SU-DHL-6 (cell line): ENCODE data around the gene TMC3.

Source experiments
- H2AFZ ChIP-seq: fragments of 200-600 bp; sonication (generic); 2 replicates; pipeline ENCODE4 v1.6.1; 2014; ENCODE audit warnings: low read depth, mild to moderate bottlenecking, moderate library complexity, mixed read lengths, antibody characterized with exemption, low read length; ENCODE audit not compliant: severe bottlenecking
- H3F3A ChIP-seq: fragments of 200-600 bp; shearing (Covaris generic); 2 replicates; pipeline ENCODE4 v1.6.0; 2016; ENCODE audit warnings: antibody characterized with exemption, mild to moderate bottlenecking; ENCODE audit not compliant: insufficient read depth
- H3K27ac ChIP-seq: fragments of 200-600 bp; sonication (generic); 2 replicates; pipeline ENCODE4 v1.5.1; 2016; ENCODE audit warnings: low read depth, mild to moderate bottlenecking, low read length, moderate library complexity, mixed read lengths
- H3K27me3 ChIP-seq: fragments of 200-600 bp; sonication (generic), shearing (Covaris generic); 2 replicates; pipeline ENCODE4 v1.6.0; 2014; ENCODE audit warnings: mild to moderate bottlenecking, low read length
- H3K36me3 ChIP-seq: fragments of 200-600 bp; sonication (generic); 2 replicates; pipeline ENCODE4 v1.6.1; 2014; ENCODE audit warnings: mild to moderate bottlenecking, low read length, mixed read lengths
- H3K4me2 ChIP-seq: fragments of 300-600, 200-600 bp; shearing (Covaris generic), sonication (generic); 2 replicates; pipeline ENCODE4 v1.6.0; 2014; ENCODE audit warnings: low read length, low read depth, mild to moderate bottlenecking; ENCODE audit not compliant: poor library complexity, severe bottlenecking
- H3K4me3 ChIP-seq: fragments of 200-600 bp; sonication (generic); 2 replicates; pipeline ENCODE4 v1.5.1; 2014; ENCODE audit warnings: antibody characterized with exemption, low read length, mild to moderate bottlenecking, mixed read lengths; ENCODE audit not compliant: insufficient read depth, poor library complexity, severe bottlenecking
- H3K79me2 ChIP-seq: fragments of 200-600 bp; sonication (generic); 2 replicates; pipeline ENCODE4 v1.6.1; 2014; ENCODE audit warnings: mild to moderate bottlenecking, low read length, moderate library complexity; ENCODE audit not compliant: insufficient read depth
- H3K9ac ChIP-seq: fragments of 200-600 bp; sonication (generic); 2 replicates; pipeline ENCODE4 v1.7.0; 2014; ENCODE audit warnings: mild to moderate bottlenecking, low read length
- H3K9me2 ChIP-seq: fragments of 200-600 bp; sonication (generic); replicated peaks from 2 replicates; pipeline ENCODE4 v1.6.1; 2014; ENCODE audit warnings: low read length; ENCODE audit not compliant: insufficient read depth
- H3K9me3 ChIP-seq: fragments of 200-600 bp; sonication (generic); 2 replicates; pipeline ENCODE4 v1.6.1; 2014; ENCODE audit warnings: low read length, mixed read lengths; ENCODE audit not compliant: insufficient read depth
- H4K20me1 ChIP-seq: fragments of 200-600 bp; sonication (generic); 2 replicates; pipeline ENCODE4 v1.6.1; 2014; ENCODE audit warnings: low read depth, mild to moderate bottlenecking, antibody characterized with exemption, low read length, moderate library complexity, mixed read lengths
- EZH2phosphoT487 ChIP-seq: fragments of 200-600 bp; sonication (generic), shearing (Covaris generic); conservative IDR thresholded peaks from 2 replicates; pipeline ENCODE4 v1.6.1; 2018; ENCODE audit warnings: mild to moderate bottlenecking, antibody characterized with exemption, low read length, moderate library complexity, mixed read lengths
- TF ChIP-seq, protein P1 (sequence below): fragments of 200-600 bp; sonication (generic); IDR thresholded peaks from one replicate; pipeline ENCODE4 v1.5.1; 2017; ENCODE audit warnings: antibody characterized with exemption, mild to moderate bottlenecking, low read length, moderate library complexity; ENCODE audit not compliant: insufficient read depth, poor library complexity, severe bottlenecking

TMC3 gene

DNA sequence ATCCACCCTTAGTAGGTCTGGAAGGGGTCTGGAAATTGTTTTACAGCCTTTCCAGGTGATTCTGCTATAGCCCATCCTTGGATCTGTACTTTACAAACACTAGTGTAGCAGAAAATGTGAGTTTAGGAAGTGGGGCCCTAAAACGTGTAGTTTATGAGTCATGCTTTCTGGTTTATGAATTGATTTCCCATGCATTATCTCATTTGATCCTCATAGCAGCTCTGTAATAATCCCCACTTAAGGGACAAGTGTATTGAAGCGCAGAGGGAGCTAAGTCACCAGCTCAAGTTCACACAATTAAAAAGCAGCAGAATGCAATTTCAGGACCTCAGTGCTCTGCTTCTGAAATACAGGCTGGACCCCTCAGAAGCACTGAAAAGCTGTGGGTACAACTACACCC is 27.4 kb downstream of the TMC3 start:
- Histone ChIP-seq H3K79me2 (no peaks in the 10 kb centered on the region), H3K9ac (no peak overlapping the region), H3F3A (no peaks in the 10 kb centered on the region), H3K9me3 (no peaks in the 10 kb centered on the region), H3K36me3 (no peaks in the 10 kb centered on the region), H4K20me1 (no peaks in the 10 kb centered on the region), H3K4me2 (no peak overlapping the region), H2AFZ (no peak overlapping the region), H3K9me2 (no peaks in the 10 kb centered on the region), H3K27ac (no peak overlapping the region), H3K4me3 (no peak overlapping the region), H3K27me3 (no peaks in the 10 kb centered on the region)
- TF ChIP-seq EZH2phosphoT487, result no peak
- TF ChIP-seq, protein P1, sequence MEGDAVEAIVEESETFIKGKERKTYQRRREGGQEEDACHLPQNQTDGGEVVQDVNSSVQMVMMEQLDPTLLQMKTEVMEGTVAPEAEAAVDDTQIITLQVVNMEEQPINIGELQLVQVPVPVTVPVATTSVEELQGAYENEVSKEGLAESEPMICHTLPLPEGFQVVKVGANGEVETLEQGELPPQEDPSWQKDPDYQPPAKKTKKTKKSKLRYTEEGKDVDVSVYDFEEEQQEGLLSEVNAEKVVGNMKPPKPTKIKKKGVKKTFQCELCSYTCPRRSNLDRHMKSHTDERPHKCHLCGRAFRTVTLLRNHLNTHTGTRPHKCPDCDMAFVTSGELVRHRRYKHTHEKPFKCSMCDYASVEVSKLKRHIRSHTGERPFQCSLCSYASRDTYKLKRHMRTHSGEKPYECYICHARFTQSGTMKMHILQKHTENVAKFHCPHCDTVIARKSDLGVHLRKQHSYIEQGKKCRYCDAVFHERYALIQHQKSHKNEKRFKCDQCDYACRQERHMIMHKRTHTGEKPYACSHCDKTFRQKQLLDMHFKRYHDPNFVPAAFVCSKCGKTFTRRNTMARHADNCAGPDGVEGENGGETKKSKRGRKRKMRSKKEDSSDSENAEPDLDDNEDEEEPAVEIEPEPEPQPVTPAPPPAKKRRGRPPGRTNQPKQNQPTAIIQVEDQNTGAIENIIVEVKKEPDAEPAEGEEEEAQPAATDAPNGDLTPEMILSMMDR, result no peak

GRCh38 chr15:81343371-81343770 is 30.6 kb downstream of the TMC3 start:
- Histone ChIP-seq H3K79me2 (no peaks in the 10 kb centered on the region), H3K27me3 (no peaks in the 10 kb centered on the region), H3K36me3 (no peaks in the 10 kb centered on the region), H3K27ac (no peak overlapping the region), H3K9ac (no peak overlapping the region), H3F3A (no peaks in the 10 kb centered on the region), H3K4me2 (no peak overlapping the region), H2AFZ (no peak overlapping the region), H3K9me3 (no peaks in the 10 kb centered on the region), H3K9me2 (no peaks in the 10 kb centered on the region), H3K4me3 (no peak overlapping the region), H4K20me1 (no peaks in the 10 kb centered on the region)
- no peak for TF ChIP-seq EZH2phosphoT487
- TF ChIP-seq, protein P1, result no peak

DNA sequence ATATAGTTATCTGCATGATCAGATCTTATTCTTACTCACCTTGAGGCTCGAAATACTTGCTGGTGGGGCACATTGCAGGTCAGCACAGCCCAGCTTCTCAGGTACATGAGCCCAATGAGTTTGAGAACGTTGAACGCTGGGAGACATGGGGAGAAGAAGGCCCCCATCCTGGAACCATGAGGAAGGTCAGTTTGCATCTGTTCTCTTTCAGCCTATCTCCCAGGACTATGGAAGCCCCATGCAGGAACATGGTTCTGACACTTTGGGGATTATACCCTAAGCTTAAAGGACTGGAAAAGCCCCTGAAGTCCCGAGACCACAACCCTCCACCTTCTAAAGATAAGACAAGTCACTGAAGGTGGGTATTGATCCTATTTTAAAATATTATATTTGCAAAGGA is 32.7 kb downstream of the TMC3 start:
- Histone ChIP-seq H2AFZ (no peak overlapping the region), H3K9ac (no peak overlapping the region), H3K9me2 (no peaks in the 10 kb centered on the region), H3K27ac (no peak overlapping the region), H3K4me2 (no peak overlapping the region), H3K9me3 (no peaks in the 10 kb centered on the region), H3K4me3 (no peak overlapping the region), H3K36me3 (no peaks in the 10 kb centered on the region), H3F3A (no peaks in the 10 kb centered on the region), H3K27me3 (no peaks in the 10 kb centered on the region), H4K20me1 (no peaks in the 10 kb centered on the region), H3K79me2 (no peaks in the 10 kb centered on the region)
- TF ChIP-seq EZH2phosphoT487, result no peak
- TF ChIP-seq, protein P1, result no peak
